ENCODE results near the gene CLSTN3.

GRCh38 chr12:7108003-7108795 is 22.0 kb upstream of the CLSTN3 start:
- TF ChIP-seq CTCF (IDR thresholded peaks at IDR 0.05) (no peak), POLR2A (IDR thresholded peaks at IDR 0.05) (no peak)

All from testis (tissue), 2 donors.